ENCODE measurements around the gene RYR2. TPM values are rescaled to one million over a fixed set of nuclear protein-coding genes. Genes with fewer than 3 reads are reported as not detected.

The RYR2 gene
- total RNA-seq, 2 donors from 2014 or later, result 7.6 to 8.8 TPM

DNA sequence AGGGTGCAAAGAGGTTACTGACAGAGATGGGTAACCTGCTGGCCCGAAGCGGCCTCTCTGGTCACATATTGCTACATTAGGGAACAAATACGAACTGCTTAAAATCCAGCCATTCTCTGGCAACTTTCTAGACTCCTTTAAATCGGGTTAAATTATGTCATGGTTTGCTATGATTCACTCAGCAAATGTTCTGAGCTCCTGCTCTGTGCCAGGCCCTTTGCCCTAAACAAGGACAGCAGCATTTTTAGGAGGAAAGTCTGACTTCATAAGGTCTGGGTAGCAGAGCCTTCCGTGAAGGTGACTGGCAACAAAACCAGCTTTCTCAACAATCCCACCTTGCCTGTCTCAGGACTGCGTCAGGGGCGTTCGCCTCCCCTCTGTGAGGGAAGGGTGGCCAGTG is 833.3 kb downstream of the RYR2 start:
- no peak for DNase-seq (ENCODE audit: low spot score)
- intact Hi-C loops (cut with DNase I), result no loop called here

GRCh38 chr1:237877631-237878030 is 835.6 kb downstream of the RYR2 start:
- no peak for DNase-seq (ENCODE audit: low spot score)
- intact Hi-C loops (cut with DNase I), result no loop called here

GRCh38 chr1:237878406-237878805 is 836.4 kb downstream of the RYR2 start:
- no peak for DNase-seq (ENCODE audit: low spot score)
- intact Hi-C loops (cut with DNase I), result no loop called here

DNA sequence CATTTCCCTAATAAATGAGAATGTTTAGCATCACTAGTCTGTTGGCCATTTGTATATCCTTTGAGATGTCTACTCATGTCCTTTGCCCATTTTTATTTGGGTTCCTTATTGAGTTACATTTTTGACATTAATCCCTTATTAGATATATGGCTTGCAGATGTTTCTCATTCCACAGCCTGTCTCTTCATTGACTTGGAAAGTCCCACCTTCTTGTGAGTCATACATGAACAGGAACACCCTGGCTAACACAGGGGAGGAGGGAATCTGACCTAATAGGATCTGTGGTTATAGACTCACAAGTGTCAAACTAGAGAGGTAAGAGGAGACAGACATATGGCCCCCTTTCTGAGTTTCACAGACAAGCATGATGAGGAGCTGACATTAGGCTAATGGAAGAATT is 837.2 kb downstream of the RYR2 start:
- no peak for DNase-seq (ENCODE audit: low spot score)
- intact Hi-C loops (cut with DNase I), result no loop called here

Small RNAs within 50 kb of the gene (microRNA-seq; reads per million reads assigned to microRNA genes)
- 0 reads per million in 2 donors for gene MIR4428 (ENCODE audit: borderline microRNAs expressed in 2 of 2)

Other genes with a start within 250 kb of the RYR2 start
- gene MTR, start 246.9 kb upstream of the RYR2 start, total RNA-seq, result 10 to 100 TPM; 44.2 to 47.6 TPM
- gene MT1HL1, start 37.7 kb upstream of the RYR2 start, total RNA-seq, result not detected

All from posterior vena cava (tissue), 2 donors.